Activated CD8-positive, alpha-beta memory T cell treated with anti-CD3 and anti-CD28 coated beads, Interleukin-2, amount 50 U/mL, for 1 hour (primary cell): ENCODE measurements around the gene PPFIBP2.
"Not testable (repeated sequence)": the region's sequence is repeated elsewhere in the genome, so short reads cannot be mapped to it uniquely, and the experiment has no call there.

Source experiments
- DNase-seq: peaks from one replicate; pipeline ENCODE4 v3.0.0-alpha.2; 2020; ENCODE audit errors: extremely low read depth

PPFIBP2 gene

DNA sequence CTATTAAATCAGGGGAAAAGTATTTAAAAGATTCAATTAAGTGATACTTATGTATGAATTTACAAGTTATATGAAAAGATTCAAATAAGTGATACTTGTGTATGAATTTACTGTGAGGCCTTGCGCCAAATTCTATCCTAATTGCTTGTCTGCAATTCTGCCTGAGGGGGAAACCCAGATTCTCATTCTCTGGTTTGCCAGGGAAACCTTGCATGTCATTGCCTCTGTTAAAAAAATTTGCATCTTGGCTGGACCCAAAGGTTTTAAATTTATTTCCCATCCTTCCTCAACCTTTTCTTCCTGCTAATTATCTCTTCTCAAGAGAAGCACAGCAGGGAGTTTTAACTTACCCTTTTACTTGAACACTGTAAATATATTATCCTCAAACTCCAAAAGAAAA, 14.7 kb upstream of the PPFIBP2 start:
- no peak for DNase-seq

DNA sequence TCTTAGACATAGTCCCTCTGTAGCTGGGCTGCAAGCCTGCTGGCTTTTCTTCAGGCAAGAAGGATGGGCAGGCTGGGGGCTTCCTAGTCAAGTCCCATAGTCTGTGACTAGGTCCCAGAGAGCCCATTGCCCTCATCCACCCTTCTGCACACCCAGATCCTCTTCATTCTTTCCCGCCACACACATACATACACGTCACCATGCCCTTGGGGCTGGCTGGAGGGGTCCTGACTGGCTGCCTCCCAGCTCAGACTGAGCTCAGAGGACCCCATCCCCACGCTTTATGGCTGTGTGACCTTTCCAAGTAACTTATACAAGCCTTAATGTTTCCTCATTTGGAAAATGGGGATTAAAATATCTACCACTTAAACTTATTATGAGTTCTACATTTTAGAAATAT, 13.5 kb upstream of the PPFIBP2 start:
- DNase-seq = no peak

DNA sequence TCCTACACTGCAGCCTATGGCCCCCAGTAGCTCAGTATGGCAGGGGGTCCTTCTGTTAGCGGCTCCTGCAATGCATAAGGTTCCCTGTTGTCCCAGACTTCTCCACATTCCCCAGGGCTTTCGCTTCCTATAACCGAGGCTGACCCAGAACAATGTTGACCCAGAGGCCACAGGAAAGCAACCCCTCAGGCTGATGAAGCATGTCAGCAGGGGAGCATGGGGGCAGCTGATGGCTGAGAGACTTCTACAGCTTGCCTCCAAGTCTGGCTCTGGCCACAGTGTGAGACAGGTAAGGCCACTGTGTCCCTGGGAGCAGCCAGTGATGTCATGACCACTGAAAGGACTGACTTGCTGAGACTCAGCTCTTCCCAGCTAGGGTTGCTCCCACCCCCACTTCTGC, 12.5 kb upstream of the PPFIBP2 start:
- DNase-seq = no peak

DNA sequence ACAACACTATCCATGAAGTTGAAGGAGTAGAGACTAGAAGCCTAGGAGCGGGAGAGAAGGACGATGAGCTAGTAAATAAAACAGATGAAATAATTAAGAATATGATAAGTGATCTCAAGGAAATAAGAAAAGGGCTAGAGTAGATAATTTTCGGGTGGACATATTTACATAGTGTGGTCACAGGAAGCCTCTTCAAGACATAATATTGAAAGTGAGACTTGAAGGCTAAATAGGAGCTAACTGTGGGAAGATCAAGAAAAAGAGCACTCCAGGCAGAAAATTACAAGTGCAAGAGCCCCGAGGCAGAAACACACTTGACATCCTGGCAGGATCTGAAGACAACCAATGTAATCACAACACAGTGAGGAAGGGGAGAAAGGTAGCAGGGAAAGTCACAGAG, 11.9 kb upstream of the PPFIBP2 start:
- no peak for DNase-seq

DNA sequence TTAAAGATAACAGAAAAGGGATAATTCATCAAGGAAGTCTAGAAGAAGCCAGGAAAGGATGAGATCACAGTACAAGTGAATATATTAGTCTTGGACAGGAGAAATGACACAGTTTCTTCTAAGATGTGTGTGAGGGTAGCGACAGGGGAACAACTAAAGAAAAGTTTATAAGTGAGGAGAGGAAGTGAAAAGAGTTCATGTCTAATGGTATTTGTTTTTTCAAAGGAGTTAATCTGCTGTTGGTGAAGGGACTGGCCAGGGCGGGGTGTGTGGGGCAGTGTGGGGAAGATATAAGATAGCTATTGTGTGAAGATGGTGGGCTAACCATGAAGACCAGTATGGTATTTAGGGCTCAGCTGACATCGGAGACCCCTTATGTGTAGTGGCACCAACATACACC, 7.6 kb upstream of the PPFIBP2 start:
- no peak for DNase-seq

DNA sequence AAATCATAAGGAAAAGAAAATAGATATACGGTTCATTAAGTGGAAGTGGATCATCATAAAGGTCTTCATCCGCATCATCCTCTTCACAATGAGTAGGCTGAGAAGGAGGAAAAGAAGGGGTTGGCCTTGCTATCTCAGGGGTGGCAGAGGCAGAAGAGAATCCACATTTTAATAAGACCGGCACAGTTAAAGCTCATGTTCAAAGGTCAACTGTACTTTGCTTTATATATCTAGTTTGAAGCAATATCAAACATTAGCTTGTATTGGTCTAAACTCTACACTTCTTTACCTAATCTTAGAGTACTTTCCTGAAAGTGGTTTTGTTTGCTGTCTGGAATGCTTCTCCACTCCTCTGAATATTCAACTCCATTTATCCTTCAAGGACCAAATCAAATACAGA, 5.7 kb upstream of the PPFIBP2 start:
- no peak for DNase-seq

DNA sequence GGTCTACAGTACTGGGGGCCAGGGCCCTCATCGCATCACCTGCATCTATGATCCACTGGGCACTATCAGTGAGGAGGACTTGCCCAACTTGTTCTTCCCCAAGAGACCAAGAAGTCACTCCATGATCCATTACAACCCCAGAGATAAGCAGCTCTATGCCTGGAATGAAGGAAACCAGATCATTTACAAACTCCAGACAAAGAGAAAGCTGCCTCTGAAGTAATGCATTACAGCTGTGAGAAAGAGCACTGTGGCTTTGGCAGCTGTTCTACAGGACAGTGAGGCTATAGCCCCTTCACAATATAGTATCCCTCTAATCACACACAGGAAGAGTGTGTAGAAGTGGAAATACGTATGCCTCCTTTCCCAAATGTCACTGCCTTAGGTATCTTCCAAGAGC, 3.8 kb upstream of the PPFIBP2 start:
- DNase-seq = no peak

DNA sequence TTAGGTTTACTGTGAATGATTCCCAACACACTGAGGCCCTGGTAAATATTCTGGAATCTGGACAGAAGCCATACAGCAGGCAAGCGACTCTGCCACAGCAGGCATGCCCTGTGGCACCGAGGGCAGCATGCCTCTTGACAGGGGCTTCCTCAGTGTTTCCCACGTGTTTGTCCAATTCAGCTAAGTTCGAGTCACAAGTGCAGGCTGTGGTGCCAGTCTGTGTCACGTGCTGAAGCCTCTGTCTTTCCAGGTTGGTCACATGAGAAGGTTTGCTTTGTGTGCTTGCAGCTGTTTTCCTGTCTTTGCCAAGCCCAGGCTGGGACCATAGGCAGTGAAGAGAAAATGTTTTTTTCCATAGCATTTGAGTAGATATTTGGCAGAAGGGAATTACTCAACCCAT, 2.4 kb upstream of the PPFIBP2 start:
- no peak for DNase-seq

DNA sequence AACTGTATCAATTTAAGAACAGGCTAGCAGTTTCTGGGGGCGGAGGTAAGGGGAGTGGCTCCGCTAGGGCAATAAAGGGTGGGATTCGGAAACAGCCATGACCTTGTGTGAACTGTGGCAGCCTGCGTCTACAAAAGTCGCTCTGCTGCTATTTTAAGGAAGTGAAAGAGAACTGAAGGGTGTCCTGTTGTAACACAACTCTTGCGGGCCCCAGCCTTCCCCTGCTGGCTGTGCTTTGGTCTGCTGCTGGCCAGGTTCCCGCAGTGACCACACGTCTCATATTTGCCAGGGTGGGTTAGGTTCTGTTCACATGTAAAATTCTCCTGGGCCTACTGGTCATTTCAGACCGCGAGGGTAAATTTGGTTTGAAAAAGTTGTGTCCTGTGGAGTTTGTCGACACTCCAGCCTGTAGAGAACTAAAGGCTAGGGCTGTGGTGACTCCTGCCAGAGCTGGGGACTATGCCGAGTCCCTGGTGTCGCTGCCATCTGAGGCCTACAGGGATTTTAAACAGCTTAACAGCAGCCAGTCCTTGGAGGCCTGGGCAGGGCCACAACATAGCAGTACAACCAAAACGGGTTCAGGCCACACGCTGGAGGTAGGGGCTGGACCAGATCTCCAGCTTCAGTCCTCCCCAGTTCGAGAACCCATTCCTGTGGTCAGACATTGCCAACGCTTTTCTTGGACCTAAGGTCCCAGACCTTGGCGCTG, 1.1 kb upstream of the PPFIBP2 start:
- no peak for DNase-seq

DNA sequence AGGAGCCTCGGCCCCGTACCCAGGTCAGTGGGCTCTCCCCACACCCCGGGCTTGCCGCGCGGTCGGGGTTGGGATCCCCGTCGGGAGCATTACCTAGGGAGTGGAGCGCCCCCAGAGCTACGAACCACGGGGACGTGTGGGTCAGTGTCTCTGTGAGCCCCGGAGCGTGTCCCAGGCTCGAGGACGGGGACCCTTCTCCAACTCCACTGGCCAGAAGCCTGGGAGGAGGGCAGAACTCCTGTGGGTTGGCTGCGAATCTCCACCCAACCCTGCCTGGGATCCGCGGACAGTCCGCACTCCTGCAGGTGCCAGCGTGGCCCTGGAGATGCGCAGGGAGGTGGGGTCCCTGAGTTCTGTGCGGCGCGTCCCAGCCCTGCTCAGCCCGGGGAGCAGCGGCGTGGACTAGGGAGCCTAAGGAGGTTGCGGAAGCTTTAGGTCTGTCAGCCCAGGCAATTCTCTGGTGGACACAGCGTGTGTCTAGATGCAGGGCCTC, 346 bp downstream of the PPFIBP2 start:
- no peak for DNase-seq

DNA sequence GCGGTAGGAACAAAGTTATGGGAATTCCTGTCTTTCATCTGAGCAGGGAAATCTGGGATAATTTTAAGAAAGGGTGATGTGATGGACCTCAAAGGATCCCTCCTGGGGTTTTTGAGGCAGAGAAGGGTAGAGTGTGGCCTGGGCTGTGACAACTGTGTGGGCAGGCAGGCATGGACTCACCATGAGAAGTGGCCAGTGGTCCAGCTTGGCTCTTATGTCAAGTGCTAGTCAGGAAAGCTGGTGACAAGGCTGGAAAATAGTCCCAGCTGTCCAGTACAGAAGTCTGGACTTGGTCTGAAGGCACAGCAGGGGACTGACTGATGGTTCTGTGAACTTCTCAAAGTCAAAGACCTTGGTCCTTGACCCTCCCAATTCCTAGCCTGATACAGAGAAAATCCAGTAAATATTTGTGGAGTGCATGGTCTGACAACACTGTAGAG, 1.7 kb downstream of the PPFIBP2 start:
- DNase-seq = no peak

DNA sequence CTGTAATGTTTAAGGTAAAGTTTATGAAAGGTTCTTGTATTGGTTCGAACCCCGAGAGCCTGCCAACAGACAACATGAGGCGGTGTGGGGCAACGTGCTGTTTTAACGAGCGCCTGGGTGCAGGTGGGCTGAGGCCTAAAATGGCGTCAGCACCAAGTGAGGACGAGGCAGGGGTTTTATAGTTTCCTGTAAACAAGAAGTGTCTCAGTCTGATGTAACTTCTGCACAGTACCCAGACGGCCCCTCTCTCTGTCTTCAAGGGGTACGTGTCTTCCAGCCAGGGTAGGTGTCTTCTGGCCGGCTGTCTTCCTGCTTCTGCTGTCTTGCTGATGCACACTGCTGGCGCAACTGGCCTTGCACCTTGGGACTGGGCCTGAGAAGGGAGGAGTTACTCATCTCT, 2.7 kb downstream of the PPFIBP2 start:
- no peak for DNase-seq

DNA sequence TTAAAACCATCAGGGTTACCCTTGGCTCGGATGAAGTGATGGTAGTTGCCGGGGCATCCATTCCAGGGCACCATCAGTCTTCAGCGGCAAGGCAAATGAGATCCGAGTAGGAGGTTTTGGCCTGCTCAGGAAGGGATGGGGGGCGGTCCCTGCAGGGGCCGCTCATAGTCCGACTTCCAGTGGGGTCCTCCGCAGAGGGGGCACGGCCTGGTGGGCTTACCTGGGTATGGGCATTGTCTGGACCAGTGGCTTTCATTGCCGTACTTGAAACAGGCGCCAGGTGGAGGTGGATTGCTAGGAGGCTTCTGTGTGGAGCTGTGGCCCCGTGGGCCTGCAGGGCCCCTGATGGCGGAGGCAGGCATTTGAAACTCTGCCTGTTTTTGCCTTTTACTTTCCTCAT, 3.9 kb downstream of the PPFIBP2 start:
- DNase-seq = not testable (repeated sequence)

DNA sequence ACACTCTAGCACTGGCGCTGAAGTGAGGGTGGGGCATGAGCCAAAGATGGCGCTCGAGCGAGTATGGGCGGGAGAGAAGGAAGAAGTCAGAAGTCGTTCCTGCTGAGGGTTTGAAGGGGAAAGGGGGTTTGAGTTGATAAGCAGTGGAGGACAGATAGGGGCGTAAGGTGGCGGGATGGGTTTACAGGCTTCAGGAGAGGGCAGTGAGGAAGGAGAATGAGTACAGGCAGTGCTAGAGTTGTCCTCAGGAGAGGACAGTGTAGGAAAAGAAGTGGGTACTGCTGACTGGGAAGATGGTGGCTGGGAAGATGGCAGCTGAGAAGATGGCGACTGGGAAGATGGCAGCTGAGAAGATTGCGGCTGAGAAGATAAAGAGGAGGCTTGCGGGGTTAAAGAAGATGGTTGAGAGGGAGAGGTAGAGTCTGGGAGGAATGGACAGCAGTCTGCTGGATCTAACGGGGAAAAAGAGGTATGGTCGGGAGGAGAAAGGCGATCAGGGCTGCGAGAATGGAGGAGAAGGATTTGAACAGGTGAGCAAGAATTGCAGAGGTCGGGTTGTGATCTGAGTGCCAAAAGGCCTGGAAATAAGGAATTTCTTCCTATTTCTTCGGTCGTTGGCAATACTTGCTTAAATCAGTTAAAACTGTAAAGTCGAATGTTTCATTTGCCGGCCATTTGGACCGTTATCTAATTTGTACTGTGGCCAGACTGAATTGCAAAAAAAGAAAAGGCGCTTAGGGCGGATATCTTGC, 5.2 kb downstream of the PPFIBP2 start:
- DNase-seq = no peak

DNA sequence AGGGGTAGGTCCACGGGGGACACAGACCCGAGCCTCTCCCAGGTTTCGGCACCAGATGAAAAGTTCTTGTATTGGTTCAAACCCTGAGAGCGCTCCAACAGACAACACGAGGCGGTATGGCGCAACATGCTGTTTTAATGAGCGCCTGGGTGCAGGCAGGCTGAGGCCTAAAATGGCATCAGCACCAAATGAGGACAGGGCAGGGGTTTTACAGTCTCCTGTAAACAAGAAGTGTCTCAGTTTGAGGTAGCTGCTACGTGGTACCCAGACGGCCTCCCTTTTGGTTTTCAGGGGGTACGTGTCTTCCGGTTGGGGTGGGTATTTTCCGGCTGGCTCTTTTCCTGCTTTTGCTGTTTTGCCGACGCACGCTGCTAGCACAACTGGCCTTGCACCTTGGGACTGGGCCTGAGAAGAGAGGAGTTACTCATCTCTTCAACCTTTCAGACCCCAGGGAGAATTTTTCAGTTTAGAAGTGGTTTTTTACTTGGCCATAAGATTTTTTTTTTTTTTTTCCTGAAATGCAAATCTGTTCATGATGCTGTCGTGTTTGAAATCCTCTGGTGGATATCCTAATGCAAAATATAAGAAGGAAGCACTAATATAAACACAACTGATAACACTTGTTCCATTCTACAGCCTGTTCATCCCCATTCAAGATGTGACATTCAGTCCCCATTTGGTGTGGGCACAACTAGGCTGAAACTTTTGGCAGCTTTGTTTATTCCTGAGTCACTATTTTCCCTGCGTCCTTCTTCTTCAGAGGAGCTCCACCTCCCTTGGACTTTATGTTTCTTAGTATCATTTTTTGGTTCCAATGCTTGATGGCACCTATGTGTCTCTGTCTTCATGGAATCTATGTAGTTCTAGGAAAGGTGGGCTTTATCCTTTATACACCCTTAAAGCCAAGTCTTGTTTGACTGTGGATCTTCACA, 6.5 kb downstream of the PPFIBP2 start:
- DNase-seq = no peak

DNA sequence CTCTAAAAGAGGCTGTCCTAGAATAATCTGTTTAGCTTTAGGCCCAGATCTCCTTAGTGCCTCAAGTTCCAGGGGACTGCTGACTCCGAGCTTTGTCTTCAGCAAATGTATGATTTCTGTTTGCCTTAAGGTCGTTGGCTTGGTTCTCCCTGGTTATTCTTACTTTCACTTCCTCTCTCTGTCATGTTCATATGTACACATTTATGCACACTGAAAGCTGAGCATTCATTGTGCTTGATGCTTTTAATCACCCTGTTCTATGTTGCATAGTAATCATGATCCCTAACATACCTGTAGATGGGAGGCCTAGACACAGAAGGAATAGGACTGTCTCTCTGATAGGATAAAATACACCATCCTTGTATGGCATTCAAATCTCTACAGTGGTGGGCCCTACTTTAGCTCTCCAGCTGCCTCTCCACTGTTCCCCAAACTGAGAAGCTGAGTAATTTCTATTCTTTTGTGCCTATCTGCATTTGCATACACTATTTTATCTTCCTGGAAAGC, 7.2 kb downstream of the PPFIBP2 start:
- DNase-seq = no peak

DNA sequence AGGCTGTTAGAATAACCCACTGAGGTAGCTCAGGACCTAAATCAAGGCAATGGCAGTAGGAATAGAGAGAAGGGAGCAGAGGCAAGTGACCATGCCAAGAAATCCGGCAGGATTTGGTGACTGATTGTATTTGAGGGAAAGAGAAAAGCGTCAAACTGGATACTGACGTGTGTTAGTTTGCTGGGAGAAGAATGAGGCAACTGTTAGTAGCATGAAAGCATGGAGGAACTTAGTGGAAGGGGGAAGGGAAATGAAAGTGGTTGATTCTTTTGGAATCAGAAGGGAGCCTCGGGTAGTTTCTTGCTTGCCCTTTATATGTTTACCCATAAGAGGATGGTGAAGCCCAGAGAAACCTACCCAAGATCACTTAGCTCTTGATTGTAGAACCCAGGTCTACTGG, 8.3 kb downstream of the PPFIBP2 start:
- DNase-seq = no peak

DNA sequence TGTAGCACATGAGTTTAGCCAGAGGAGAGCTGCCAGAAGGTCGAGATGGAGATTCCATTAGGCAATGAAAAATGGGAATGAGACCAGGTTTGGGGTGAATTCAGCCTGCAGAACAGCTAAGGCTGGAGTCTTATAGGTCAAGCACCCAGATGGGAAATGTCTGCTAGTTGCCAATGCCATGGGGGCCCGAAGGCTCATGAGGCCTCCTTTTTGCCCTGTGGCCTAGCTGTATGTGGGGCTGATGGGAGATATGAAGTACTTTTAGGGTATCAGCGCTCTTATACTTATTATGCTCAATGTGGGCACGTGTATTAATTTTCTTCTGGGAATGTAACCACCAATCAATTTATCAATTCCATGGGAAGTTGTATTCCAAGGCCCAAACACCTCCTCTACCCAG, 8.7 kb downstream of the PPFIBP2 start:
- DNase-seq = no peak

DNA sequence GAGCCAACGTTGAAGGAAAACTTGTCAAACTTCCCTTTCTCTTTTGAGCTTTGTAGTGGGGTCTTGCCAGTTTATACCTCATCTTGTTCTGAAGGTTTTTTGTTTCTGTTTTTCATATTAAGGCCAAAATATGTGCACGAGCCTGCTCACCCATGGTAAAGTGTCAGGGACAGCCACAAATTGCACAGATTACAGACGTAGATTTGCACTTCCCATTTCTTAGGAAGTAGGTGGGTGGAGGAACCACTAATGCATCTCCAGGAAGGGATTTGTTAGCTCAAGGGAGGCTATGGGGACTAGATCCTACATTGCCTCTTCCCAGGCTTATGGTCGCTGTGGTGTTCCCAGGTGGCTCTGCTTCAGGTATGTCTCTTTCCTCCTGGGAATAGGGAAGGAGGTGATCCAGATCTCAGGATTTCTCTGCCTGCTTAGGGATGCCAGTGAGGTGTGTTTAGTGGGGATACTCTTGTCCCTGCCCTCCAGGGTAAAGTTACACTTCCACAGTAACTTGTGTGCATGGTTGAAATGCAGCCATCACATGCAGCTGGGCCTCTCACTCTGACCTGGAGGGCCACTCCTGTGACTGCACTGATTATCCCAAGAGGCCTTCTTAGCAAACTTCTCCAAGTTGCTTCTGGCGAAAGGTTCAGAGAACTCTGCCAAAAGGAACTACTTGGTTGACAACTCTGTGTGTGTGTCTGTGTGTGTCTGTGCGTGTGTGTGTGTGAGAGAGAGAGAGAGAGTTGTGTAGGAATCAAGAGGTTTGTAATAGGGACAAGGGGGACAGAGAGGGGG, 9.8 kb downstream of the PPFIBP2 start:
- no peak for DNase-seq

DNA sequence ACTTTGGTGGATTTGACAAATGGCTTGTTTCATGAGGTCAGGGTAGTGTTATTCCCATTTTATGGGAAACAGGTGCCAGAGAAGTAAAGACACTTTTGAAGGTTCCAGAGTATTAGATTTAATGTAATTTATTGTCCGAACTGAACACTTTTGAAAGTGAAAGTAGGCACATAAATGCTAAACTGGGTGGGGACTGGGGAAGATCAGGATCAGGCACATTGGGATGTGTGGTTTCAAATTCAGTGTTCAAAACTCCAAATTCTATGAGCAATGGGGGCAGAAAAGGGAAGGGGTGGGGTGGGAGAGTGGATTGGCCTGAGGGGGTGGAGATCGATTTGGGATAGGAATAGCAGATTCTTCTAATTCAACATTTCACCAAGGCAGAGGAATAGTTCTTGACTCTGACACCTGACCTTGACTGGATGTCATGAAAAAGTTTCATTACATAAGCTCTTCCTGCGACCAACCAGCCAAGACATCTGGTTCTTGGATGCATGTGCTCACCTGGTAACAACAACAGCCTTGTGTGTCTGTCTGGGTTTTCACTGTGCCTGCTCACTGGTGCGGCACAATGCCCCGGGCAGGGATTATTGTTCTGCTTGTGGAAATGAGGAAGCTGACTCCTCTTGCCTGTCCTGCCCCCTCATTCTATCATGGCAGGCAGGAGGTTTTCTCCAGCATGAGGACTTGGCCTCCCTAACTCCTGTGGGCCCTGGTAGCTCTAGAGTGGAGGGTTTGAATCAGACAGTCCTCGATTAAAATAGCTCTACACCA, 10.8 kb downstream of the PPFIBP2 start:
- no peak for DNase-seq
